Measurements from ENCODE around the gene VPREB3.

DNA sequence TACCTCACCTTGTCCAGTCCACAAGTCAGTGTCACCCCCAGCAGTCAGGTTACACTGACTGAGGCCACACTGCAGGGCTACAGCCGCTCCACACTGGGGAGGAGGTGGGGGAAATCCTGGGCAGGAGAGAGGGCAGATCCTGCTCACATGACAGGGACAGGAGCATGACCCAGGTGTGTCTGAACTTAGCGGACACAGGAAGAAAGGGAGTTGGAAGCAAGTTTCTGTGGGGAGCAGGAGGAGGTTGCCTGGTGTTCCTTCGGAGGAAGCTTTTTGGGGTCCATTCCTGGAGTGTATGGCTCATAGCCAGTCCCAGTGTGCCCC, 24.3 kb upstream of the VPREB3 start:
- TF ChIP-seq, protein P1, sequence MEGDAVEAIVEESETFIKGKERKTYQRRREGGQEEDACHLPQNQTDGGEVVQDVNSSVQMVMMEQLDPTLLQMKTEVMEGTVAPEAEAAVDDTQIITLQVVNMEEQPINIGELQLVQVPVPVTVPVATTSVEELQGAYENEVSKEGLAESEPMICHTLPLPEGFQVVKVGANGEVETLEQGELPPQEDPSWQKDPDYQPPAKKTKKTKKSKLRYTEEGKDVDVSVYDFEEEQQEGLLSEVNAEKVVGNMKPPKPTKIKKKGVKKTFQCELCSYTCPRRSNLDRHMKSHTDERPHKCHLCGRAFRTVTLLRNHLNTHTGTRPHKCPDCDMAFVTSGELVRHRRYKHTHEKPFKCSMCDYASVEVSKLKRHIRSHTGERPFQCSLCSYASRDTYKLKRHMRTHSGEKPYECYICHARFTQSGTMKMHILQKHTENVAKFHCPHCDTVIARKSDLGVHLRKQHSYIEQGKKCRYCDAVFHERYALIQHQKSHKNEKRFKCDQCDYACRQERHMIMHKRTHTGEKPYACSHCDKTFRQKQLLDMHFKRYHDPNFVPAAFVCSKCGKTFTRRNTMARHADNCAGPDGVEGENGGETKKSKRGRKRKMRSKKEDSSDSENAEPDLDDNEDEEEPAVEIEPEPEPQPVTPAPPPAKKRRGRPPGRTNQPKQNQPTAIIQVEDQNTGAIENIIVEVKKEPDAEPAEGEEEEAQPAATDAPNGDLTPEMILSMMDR (IDR thresholded peaks at IDR 0.05): no peak
- TF ChIP-seq EZH2 (IDR thresholded peaks at IDR 0.05): no peak
